H4 (cell line): ENCODE results near the gene CCDC86. TPM values are rescaled to one million over a fixed set of nuclear protein-coding genes. Genes with fewer than 3 reads are reported as not detected.
A peak's percentile ranks its signal among the peaks of the same experiment; 100 is the strongest.

Experiments used
- DNase-seq: peaks from one replicate; pipeline ENCODE4 v3.0.0-alpha.2; 2015; ENCODE audit warnings: low spot score
- total RNA-seq: library from RNA; depleted of rRNA; stranded (reverse); fragments of >200 nt; shearing (Covaris generic); gene quantifications from 2 replicates; pipeline ENCODE4 v1.2.3, GENCODE V29; 2014

The CCDC86 gene
- total RNA-seq, 1 experiment from 2014 or later, result 12.4 TPM

- peak; percentile 77 for DNase-seq
These were observed 10.8 kb upstream of the CCDC86 start for GRCh38 chr11:60831143-60831500.

GRCh38 chr11:60831501-60832079, 10.3 kb upstream of the CCDC86 start:
- peak; percentile 76 for DNase-seq

GRCh38 chr11:60834742-60835533, 7.0 kb upstream of the CCDC86 start:
- DNase-seq, result no peak

- DNase-seq, result no peak
These were observed 6.4 kb upstream of the CCDC86 start for GRCh38 chr11:60835534-60835846.

GRCh38 chr11:60836866-60837515, 4.9 kb upstream of the CCDC86 start:
- DNase-seq, result no peak

GRCh38 chr11:60838132-60838531, 3.8 kb upstream of the CCDC86 start:
- no peak for DNase-seq

- peak; percentile 86 for DNase-seq
These were observed 1.2 kb upstream of the CCDC86 start for GRCh38 chr11:60840470-60841430.

GRCh38 chr11:60842668-60843600, 1.0 kb downstream of the CCDC86 start:
- DNase-seq, result no peak

- DNase-seq, result no peak
These were observed 2.3 kb downstream of the CCDC86 start for GRCh38 chr11:60844045-60844869.

GRCh38 chr11:60844870-60845221, 2.9 kb downstream of the CCDC86 start:
- no peak for DNase-seq

- DNase-seq, result no peak
These were observed 3.4 kb downstream of the CCDC86 start for GRCh38 chr11:60845338-60845737.

- DNase-seq, result no peak
These were observed 5.4 kb downstream of the CCDC86 start for GRCh38 chr11:60847281-60847680.

- no peak for DNase-seq
These were observed 6.0 kb downstream of the CCDC86 start for GRCh38 chr11:60847896-60848295.

- DNase-seq, result no peak
These were observed 6.8 kb downstream of the CCDC86 start for GRCh38 chr11:60848714-60849151.

GRCh38 chr11:60849641-60850520, 8.0 kb downstream of the CCDC86 start:
- no peak for DNase-seq

- no peak for DNase-seq
These were observed 9.6 kb downstream of the CCDC86 start for GRCh38 chr11:60851327-60852104.

- DNase-seq, result no peak
These were observed 10.4 kb downstream of the CCDC86 start for GRCh38 chr11:60852117-60852981.
